ENCODE data around the gene ELK1.

ELK1 gene

GRCh38 chrX:47586043-47586787 is 64.1 kb downstream of the ELK1 start:
- no peaks in the 10 kb centered on the region for H3K27me3 Mint-ChIP-seq
- peaks cover 39% of the 10 kb centered on the region for H3K4me1 Mint-ChIP-seq (ENCODE audit: low read depth)
- H3K9me3 Mint-ChIP-seq = no peaks in the 10 kb centered on the region
- H3K27ac Mint-ChIP-seq = no peak overlapping the region
- H3K4me3 Mint-ChIP-seq = no peak overlapping the region
- peaks cover 5% of the 10 kb centered on the region for H3K36me3 Mint-ChIP-seq (ENCODE audit: low read depth)
